ENCODE results near the gene ARPC1A.

GRCh38 chr7:99395616-99396327 lies 70.1 kb downstream of the ARPC1A start:
- TF ChIP-seq ELF4 (IDR thresholded peaks at IDR 0.05) (no peak), NFRKB (IDR thresholded peaks at IDR 0.05) (no peak), SP1 (IDR thresholded peaks at IDR 0.05) (no peak), L3MBTL2 (conservative IDR thresholded peaks at IDR 0.05) (no peak), HDGF (IDR thresholded peaks at IDR 0.05; ENCODE audit: borderline replicate concordance) (no peak), FOXA1 (IDR thresholded peaks at IDR 0.05) (no peak)

Measured in HEK293T (cell line).